ENCODE measurements around the gene DNM3.

The DNM3 gene

GRCh38 chr1:172347416-172347815 is 506.1 kb downstream of the DNM3 start:
- no peak for DNase-seq (ENCODE audit: low spot score)
- TF ChIP-seq CTCF (IDR thresholded peaks at IDR 0.05; ENCODE audit: extremely low read depth, missing control alignments) = no peak

GRCh38 chr1:172350856-172351255 is 509.6 kb downstream of the DNM3 start:
- DNase-seq (ENCODE audit: low spot score) = no peak
- TF ChIP-seq CTCF (IDR thresholded peaks at IDR 0.05; ENCODE audit: extremely low read depth, missing control alignments) = no peak

GRCh38 chr1:172351346-172351745 is 510.0 kb downstream of the DNM3 start:
- no peak for DNase-seq (ENCODE audit: low spot score)
- TF ChIP-seq CTCF (IDR thresholded peaks at IDR 0.05; ENCODE audit: extremely low read depth, missing control alignments) = no peak

GRCh38 chr1:172351754-172352161 is 510.5 kb downstream of the DNM3 start:
- DNase-seq (ENCODE audit: low spot score) = no peak

GRCh38 chr1:172352435-172352834 is 511.1 kb downstream of the DNM3 start:
- no peak for TF ChIP-seq CTCF (IDR thresholded peaks at IDR 0.05; ENCODE audit: extremely low read depth, missing control alignments)

More at GRCh38 chr1:172351754-172352161, 510.5 kb downstream of the DNM3 start:
- no peak for TF ChIP-seq CTCF (IDR thresholded peaks at IDR 0.05; ENCODE audit: extremely low read depth, missing control alignments)

GRCh38 chr1:172354291-172355274 is 513.3 kb downstream of the DNM3 start:
- no peak for DNase-seq (ENCODE audit: low spot score)
- TF ChIP-seq CTCF (IDR thresholded peaks at IDR 0.05; ENCODE audit: extremely low read depth, missing control alignments) = no peak

More at GRCh38 chr1:172352435-172352834, 511.1 kb downstream of the DNM3 start:
- DNase-seq (ENCODE audit: low spot score) = no peak

GRCh38 chr1:172356620-172357019 is 515.3 kb downstream of the DNM3 start:
- no peak for DNase-seq (ENCODE audit: low spot score)
- no peak for TF ChIP-seq CTCF (IDR thresholded peaks at IDR 0.05; ENCODE audit: extremely low read depth, missing control alignments)
